ENCODE data around the gene SBF1. TPM values are rescaled to one million over a fixed set of nuclear protein-coding genes. Genes with fewer than 3 reads are reported as not detected.

The SBF1 gene
- total RNA-seq, 4 donors from 2014 or later = 56.1 to 121 (median 86.9) TPM

DNA sequence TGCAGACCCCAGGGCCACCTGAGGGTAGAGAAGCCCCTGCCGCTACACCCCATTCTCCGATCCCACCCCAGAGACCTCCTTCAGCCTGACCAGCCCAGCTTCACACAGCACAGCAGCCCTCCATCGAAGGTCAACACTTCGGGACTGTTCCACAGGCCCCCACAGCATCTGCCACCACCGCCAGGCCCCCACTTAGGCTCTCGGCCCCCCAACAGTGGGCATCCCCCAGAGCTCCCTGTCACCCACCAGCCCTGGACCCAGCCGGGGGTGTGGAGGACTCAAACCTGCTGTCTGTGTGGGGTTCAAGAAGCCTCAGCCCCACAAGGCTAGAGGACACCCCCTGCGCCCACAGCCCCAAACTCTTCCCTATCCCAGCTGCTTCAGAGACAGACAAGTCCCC, 6.2 kb downstream of the SBF1 start:
- Histone ChIP-seq H3K4me1 (peaks cover 48 to 56% (median 52%) of the 10 kb centered on the region in 4 donors), H3K27ac (replicated peaks in 1 of 4) (no peak overlapping the region), H3K36me3 (peaks cover 39 to 48% (median 47%) of the 10 kb centered on the region in 4 donors), H3K4me3 (no peak overlapping the region), H3K27me3 (no peaks in the 10 kb centered on the region), H3K9me3 (no peaks in the 10 kb centered on the region)
- no CpG with 5 or more reads among the region's 8 CpGs for WGBS
- intact Hi-C loops (cut with DNase I) = no loop called here
- no peak for DNase-seq (ENCODE audit: extremely low spot score)
- no peak for TF ChIP-seq CTCF (IDR thresholded peaks at IDR 0.05)
- TF ChIP-seq POLR2AphosphoS5 (IDR thresholded peaks at IDR 0.05) = no peak
- TF ChIP-seq EP300 (IDR thresholded peaks at IDR 0.05) = no peak
- TF ChIP-seq POLR2A (IDR thresholded peaks at IDR 0.05; ENCODE audit: low read depth) = no peak

GRCh38 chr22:50467773-50468440, 6.9 kb downstream of the SBF1 start:
- TF ChIP-seq CTCF (IDR thresholded peaks at IDR 0.05) = no peak
- no peak for TF ChIP-seq EP300 (IDR thresholded peaks at IDR 0.05)
- no peak for TF ChIP-seq POLR2AphosphoS5 (IDR thresholded peaks at IDR 0.05)
- 88% methylated on average over 14 of the region's 22 CpGs for WGBS
- Histone ChIP-seq H3K9me3 (no peaks in the 10 kb centered on the region), H3K27me3 (no peaks in the 10 kb centered on the region), H3K4me3 (no peak overlapping the region), H3K27ac (replicated peaks in 1 of 4) (no peak overlapping the region), H3K4me1 (peaks cover 41 to 49% (median 45%) of the 10 kb centered on the region in 4 donors), H3K36me3 (peaks cover 47 to 55% (median 54%) of the 10 kb centered on the region in 4 donors)
- no peak for DNase-seq (ENCODE audit: extremely low spot score)
- intact Hi-C loops (cut with DNase I) = no loop called here

GRCh38 chr22:50467341-50467740, 7.5 kb downstream of the SBF1 start:
- TF ChIP-seq EP300 (IDR thresholded peaks at IDR 0.05) = no peak
- no peak for TF ChIP-seq CTCF (IDR thresholded peaks at IDR 0.05)
- no peak for TF ChIP-seq POLR2AphosphoS5 (IDR thresholded peaks at IDR 0.05)
- TF ChIP-seq POLR2A (IDR thresholded peaks at IDR 0.05; ENCODE audit: low read depth) = no peak
- WGBS = 84% methylated on average over 16 of the region's 24 CpGs
- no peaks in the 10 kb centered on the region for H3K9me3 ChIP-seq

DNA sequence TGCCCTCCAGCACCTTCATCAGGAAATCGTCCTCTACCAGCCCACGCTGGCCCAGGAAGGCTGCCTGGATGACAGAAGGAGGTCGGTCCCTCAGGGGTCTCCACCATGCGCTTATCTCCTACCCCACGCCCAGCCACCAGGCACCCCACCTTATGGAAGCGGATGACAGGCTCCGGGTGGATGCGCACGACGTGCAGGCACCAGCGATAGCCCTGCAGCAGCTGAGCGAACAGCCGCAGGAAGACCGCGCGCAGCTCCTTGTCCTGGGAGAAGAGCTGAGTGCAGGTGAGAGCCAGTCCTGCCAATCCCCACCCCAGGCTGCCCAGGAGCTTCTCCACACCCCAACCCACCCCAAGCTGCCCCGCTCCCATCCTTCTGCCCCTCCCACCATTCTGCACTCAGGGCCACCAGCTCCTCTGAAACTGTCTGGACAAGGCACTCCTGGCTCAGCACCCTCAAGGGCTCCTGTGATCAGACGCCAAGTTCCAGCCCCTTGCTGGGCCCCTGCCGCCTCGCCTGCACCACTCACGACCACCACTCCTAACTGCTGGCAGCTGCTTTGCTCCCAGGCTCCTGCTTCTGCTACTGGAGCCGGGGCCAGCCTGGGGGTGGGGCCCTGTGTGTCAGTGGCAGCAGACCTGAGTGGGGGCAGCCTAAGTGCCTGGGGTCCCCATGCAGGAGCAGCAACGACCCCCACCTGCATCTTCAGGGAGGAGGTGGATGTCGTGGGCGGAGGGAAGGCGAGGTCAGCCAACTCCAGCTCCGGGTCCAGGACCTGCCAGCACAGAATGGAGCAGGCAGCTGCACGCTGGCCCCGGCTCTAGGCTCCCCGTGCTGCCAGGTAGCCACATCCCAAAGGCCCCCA, 9.5 kb downstream of the SBF1 start:
- WGBS = 93% methylated on average over 26 of the region's 30 CpGs
- peaks cover 73 to 82% (median 80%) of the 10 kb centered on the region in 4 donors for H3K36me3 ChIP-seq

More at GRCh38 chr22:50467341-50467740, 7.5 kb downstream of the SBF1 start:
- no peak overlapping the region for H3K4me3 ChIP-seq
- no peak overlapping the region for H3K27ac ChIP-seq (replicated peaks in 1 of 4)
- no peaks in the 10 kb centered on the region for H3K27me3 ChIP-seq
- intact Hi-C loops (cut with DNase I) = no loop called here
- peaks cover 35 to 43% (median 39%) of the 10 kb centered on the region in 4 donors for H3K4me1 ChIP-seq
- H3K36me3 ChIP-seq = peaks cover 52 to 61% (median 60%) of the 10 kb centered on the region in 4 donors
- no peak for DNase-seq (ENCODE audit: extremely low spot score)

More for the DNA sequence above, 9.5 kb downstream of the SBF1 start:
- no peak overlapping the region for H3K27ac ChIP-seq (replicated peaks in 1 of 4)
- DNase-seq (ENCODE audit: extremely low spot score) = no peak
- no peak overlapping the region for H3K4me3 ChIP-seq
- intact Hi-C loops (cut with DNase I) = no loop called here
- H3K27me3 ChIP-seq = no peaks in the 10 kb centered on the region
- H3K9me3 ChIP-seq = no peaks in the 10 kb centered on the region
- H3K4me1 ChIP-seq = peaks cover 17 to 23% (median 19%) of the 10 kb centered on the region in 4 donors
- TF ChIP-seq POLR2AphosphoS5 (IDR thresholded peaks at IDR 0.05) = no peak
- no peak for TF ChIP-seq CTCF (IDR thresholded peaks at IDR 0.05)
- TF ChIP-seq EP300 (IDR thresholded peaks at IDR 0.05) = no peak
- TF ChIP-seq POLR2A (IDR thresholded peaks at IDR 0.05; ENCODE audit: low read depth) = no peak

Data from esophagus muscularis mucosa (tissue), 4 donors.